ENCODE results near the gene PRIMA1.

PRIMA1 gene

DNA sequence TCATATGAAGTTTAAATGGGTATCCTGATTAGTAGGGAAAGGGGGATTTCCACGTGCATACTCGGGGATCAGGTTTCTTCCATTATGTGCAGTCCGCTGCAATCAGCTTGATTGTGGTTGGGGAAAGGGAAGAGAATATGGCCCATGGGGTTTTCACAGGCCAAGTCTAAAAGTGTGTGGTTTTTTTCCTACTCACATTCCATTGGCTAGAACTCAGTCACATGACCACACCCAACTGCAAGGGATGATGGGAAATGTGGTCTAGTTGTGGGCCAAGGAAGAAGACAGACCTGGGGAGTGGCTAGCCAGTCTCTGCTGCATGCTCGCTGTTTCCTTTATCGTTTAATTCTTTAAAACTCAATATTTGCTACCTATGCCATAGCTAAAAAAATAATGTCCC is 105.1 kb downstream of the PRIMA1 start:
- Histone ChIP-seq H2AFZ (ENCODE audit: low read depth, low read length, severe bottlenecking) (no peak overlapping the region), H3K79me2 (ENCODE audit: insufficient read depth, low read length) (no peaks in the 10 kb centered on the region), H4K20me1 (ENCODE audit: low read depth, low read length) (no peaks in the 10 kb centered on the region), H3K27me3 (ENCODE audit: low read length) (no peaks in the 10 kb centered on the region), H3K36me3 (ENCODE audit: low read length) (no peaks in the 10 kb centered on the region), H3K9me3 (ENCODE audit: insufficient read depth, low read length) (no peaks in the 10 kb centered on the region; the same call in 1 of the 2 replicates), H3K4me2 (ENCODE audit: low read depth, low read length, poor library complexity, severe bottlenecking) (no peak overlapping the region), H3K27ac (ENCODE audit: low read depth, low read length) (no peak overlapping the region), H3K9me2 (replicated peaks; ENCODE audit: insufficient read depth, low read length) (no peaks in the 10 kb centered on the region), H3F3A (ENCODE audit: insufficient read depth) (no peaks in the 10 kb centered on the region), H3K9ac (ENCODE audit: low read length) (no peak overlapping the region), H3K4me3 (ENCODE audit: insufficient read depth, low read length, poor library complexity, severe bottlenecking) (no peak overlapping the region)
- TF ChIP-seq, protein P1, sequence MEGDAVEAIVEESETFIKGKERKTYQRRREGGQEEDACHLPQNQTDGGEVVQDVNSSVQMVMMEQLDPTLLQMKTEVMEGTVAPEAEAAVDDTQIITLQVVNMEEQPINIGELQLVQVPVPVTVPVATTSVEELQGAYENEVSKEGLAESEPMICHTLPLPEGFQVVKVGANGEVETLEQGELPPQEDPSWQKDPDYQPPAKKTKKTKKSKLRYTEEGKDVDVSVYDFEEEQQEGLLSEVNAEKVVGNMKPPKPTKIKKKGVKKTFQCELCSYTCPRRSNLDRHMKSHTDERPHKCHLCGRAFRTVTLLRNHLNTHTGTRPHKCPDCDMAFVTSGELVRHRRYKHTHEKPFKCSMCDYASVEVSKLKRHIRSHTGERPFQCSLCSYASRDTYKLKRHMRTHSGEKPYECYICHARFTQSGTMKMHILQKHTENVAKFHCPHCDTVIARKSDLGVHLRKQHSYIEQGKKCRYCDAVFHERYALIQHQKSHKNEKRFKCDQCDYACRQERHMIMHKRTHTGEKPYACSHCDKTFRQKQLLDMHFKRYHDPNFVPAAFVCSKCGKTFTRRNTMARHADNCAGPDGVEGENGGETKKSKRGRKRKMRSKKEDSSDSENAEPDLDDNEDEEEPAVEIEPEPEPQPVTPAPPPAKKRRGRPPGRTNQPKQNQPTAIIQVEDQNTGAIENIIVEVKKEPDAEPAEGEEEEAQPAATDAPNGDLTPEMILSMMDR (IDR thresholded peaks at IDR 0.05; ENCODE audit: insufficient read depth, low read length, poor library complexity, severe bottlenecking) = no peak
- TF ChIP-seq EZH2phosphoT487 (conservative IDR thresholded peaks at IDR 0.05; ENCODE audit: low read length) = no peak

DNA sequence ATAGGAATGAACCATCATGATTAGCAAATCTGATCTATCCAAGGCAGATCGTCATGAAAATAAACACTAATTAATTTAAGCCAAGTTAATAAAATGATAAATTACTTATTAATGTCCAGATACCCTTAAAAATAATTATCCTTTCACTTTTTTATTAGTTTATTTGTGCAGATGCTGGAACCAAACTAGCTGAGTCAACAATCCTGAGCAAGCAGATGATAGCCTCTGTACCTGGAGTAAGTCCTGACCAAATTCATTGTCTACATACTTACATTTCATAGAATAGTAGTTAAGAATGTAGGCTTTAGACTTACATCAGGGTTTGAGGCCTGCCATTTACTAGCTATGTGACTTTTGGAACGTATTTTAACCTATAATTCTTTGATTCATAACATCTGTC is 105.8 kb downstream of the PRIMA1 start:
- no peaks in the 10 kb centered on the region for H3K36me3 ChIP-seq (ENCODE audit: low read length)
- no peaks in the 10 kb centered on the region for H3K79me2 ChIP-seq (ENCODE audit: insufficient read depth, low read length)
- H3K9ac ChIP-seq (ENCODE audit: low read length) = no peak overlapping the region
- H3K4me3 ChIP-seq (ENCODE audit: insufficient read depth, low read length, poor library complexity, severe bottlenecking) = no peak overlapping the region
- H3K27me3 ChIP-seq (ENCODE audit: low read length) = no peaks in the 10 kb centered on the region
- no peaks in the 10 kb centered on the region for H3F3A ChIP-seq (ENCODE audit: insufficient read depth)
- H4K20me1 ChIP-seq (ENCODE audit: low read depth, low read length) = no peaks in the 10 kb centered on the region
- H2AFZ ChIP-seq (ENCODE audit: low read depth, low read length, severe bottlenecking) = no peak overlapping the region
- H3K27ac ChIP-seq (ENCODE audit: low read depth, low read length) = no peak overlapping the region
- no peak overlapping the region for H3K4me2 ChIP-seq (ENCODE audit: low read depth, low read length, poor library complexity, severe bottlenecking)
- no peaks in the 10 kb centered on the region; the same call in 1 of the 2 replicates for H3K9me3 ChIP-seq (ENCODE audit: insufficient read depth, low read length)
- H3K9me2 ChIP-seq (replicated peaks; ENCODE audit: insufficient read depth, low read length) = no peaks in the 10 kb centered on the region
- TF ChIP-seq, protein P1 (IDR thresholded peaks at IDR 0.05; ENCODE audit: insufficient read depth, low read length, poor library complexity, severe bottlenecking) = no peak
- no peak for TF ChIP-seq EZH2phosphoT487 (conservative IDR thresholded peaks at IDR 0.05; ENCODE audit: low read length)

DNA sequence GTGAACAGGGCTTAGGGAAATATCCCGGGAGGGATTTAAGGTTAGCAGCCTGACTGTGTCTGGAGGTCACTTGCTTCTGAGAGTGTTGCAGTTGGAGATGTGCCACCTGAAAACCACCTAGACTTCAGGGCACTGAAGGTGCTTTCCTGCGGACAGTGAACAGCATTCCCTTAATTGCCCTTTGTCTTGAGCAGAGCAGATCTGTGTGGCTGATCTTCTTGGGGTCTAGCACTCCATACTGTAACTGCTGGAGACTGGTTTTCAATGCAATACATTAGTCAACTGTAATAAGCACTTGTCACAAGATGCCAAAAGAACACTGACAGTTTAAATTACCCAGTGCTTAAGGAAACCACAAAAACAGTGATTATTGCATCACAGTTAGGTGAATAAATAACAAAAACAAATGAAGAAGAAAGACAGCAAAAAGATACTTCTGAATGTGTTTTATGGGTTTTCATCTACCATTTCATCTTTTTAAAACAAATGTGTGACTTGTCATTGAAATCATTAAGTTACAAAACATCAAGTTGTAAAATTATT is 111.8 kb downstream of the PRIMA1 start:
- H3F3A ChIP-seq (ENCODE audit: insufficient read depth) = no peaks in the 10 kb centered on the region
- H3K79me2 ChIP-seq (ENCODE audit: insufficient read depth, low read length) = no peaks in the 10 kb centered on the region
- TF ChIP-seq EZH2phosphoT487 (conservative IDR thresholded peaks at IDR 0.05; ENCODE audit: low read length) = no peak
- TF ChIP-seq, protein P1 (IDR thresholded peaks at IDR 0.05; ENCODE audit: insufficient read depth, low read length, poor library complexity, severe bottlenecking) = no peak
- no peaks in the 10 kb centered on the region for H3K9me3 ChIP-seq (ENCODE audit: insufficient read depth, low read length)
- no peaks in the 10 kb centered on the region for H3K9me2 ChIP-seq (replicated peaks; ENCODE audit: insufficient read depth, low read length)
- H2AFZ ChIP-seq (ENCODE audit: low read depth, low read length, severe bottlenecking) = no peak overlapping the region
- H3K4me3 ChIP-seq (ENCODE audit: insufficient read depth, low read length, poor library complexity, severe bottlenecking) = no peak overlapping the region
- H3K27me3 ChIP-seq (ENCODE audit: low read length) = no peaks in the 10 kb centered on the region
- H3K36me3 ChIP-seq (ENCODE audit: low read length) = no peaks in the 10 kb centered on the region
- H3K9ac ChIP-seq (ENCODE audit: low read length) = no peak overlapping the region
- H3K4me2 ChIP-seq (ENCODE audit: low read depth, low read length, poor library complexity, severe bottlenecking) = no peak overlapping the region
- H3K27ac ChIP-seq (ENCODE audit: low read depth, low read length) = no peak overlapping the region
- no peaks in the 10 kb centered on the region for H4K20me1 ChIP-seq (ENCODE audit: low read depth, low read length)
